HG02840 (cell line): ENCODE data around the gene NUDT8.
"Not testable (repeated sequence)": the region's sequence is repeated elsewhere in the genome, so short reads cannot be mapped to it uniquely, and the experiment has no call there.

ENCODE experiments used
- ATAC-seq: cut with Tn5 transposase; IDR thresholded peaks from one replicate; pipeline ENCODE4 v1.9.1; 2021; ENCODE audit warnings: mild to moderate bottlenecking, moderate library complexity, moderate number of reproducible peaks; ENCODE audit not compliant: unreplicated experiment, low FRiP score

The NUDT8 gene

DNA sequence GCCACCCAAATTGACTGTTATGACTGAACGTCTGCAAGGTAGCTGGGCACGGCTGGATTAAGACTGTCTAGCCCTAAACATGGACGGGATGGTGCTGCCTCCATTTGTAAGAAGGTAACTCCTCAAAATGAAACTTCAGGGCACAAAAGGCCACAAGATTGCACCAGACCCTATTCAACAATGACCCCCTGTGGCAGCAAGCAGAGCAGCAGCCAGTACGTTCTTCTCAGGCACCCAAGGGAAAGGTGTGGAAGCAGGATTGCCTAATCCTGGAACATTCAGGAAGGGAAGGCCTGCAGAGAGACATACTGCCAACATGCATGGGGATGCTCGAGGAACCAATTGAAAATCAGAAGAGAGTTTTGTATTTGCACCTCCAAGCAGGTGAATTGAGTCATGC, 14.3 kb upstream of the NUDT8 start:
- ATAC-seq, result no peak

GRCh38 chr11:67642173-67643120, 12.7 kb upstream of the NUDT8 start:
- no peak for ATAC-seq

DNA sequence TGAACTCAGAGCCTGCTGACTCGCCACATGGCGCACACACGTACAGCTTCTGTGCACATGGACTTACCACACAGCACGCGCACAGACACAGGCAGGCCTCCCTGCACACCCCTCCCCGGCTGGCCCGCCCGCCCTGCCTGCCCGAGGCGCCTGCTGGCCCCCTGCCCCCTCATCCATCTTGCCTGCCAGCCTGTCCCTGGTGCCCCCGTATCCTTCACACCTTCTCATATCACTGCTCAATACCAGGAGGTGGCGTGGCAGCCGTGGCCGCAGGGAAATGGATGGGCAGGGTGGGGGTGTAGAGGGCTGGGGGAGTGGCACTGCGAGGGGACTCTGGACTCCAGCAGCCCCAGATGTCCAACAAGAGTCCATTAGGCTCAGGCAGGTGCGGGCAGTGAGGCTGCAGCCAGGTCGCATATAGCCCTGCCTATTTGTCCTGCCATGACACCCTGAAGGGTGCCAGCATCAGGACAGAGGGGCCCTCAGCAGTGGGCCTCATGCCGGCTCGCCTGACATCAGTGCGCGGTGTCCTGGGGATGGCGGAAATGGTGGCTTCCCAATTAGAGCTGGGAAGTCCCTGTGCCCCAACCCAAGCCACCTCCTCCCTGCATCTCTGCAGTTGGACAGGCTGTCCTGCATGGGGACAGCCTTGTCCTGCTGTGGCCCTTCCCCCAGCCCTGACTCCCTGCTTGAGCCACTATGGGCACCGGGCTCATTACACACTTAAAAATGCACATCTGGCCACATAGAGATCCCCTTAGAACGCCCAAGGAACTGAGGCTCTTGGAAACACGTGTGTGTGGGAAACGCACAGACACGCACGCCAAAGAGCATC, 11.8 kb upstream of the NUDT8 start:
- ATAC-seq, result no peak

- ATAC-seq, result no peak
Measured at GRCh38 chr11:67640758-67641337, 11.1 kb upstream of the NUDT8 start.

DNA sequence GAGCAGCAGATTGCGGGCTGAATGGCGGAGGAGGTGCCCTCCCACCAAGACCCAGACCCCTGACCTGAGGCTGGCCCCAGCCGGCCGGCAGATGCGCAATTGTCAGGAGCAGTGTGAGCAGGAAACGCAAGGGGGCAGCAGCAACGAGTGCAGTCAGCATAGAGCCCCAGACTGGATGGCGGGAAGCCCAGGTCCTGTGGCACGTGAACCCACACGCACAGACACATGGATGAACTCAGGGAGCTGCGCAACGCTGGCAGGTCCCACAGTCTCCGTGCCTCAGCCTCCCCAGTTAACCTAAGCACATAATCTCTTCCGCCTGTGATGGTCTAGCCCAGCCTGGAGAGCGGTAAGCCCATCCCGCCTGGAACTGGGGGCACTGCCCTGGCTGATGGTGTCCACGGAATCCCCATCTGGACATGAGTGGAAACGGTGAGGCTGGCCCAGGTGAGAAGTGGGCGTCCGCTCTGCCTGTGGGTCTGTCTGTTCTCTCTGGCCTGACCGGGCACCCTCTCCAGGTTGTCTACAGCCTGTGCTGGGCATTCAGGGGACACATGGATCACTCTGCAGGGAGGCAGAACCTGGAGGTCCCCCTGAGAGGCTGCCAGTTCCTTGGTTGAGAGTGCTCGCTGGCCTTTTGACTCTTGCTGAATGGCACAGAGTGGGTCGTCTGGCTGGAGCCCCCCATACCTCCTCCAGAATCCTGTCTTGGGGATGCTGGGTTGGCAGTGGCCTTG, 10.5 kb upstream of the NUDT8 start:
- no peak for ATAC-seq

- ATAC-seq, result no peak
Measured at GRCh38 chr11:67639438-67639859, 9.7 kb upstream of the NUDT8 start, which contains the start of gene TBX10. Gene TBX10, minus strand, starts transcription at chr11:67639763. Its CDS starts 291 bp downstream, at chr11:67639472.

DNA sequence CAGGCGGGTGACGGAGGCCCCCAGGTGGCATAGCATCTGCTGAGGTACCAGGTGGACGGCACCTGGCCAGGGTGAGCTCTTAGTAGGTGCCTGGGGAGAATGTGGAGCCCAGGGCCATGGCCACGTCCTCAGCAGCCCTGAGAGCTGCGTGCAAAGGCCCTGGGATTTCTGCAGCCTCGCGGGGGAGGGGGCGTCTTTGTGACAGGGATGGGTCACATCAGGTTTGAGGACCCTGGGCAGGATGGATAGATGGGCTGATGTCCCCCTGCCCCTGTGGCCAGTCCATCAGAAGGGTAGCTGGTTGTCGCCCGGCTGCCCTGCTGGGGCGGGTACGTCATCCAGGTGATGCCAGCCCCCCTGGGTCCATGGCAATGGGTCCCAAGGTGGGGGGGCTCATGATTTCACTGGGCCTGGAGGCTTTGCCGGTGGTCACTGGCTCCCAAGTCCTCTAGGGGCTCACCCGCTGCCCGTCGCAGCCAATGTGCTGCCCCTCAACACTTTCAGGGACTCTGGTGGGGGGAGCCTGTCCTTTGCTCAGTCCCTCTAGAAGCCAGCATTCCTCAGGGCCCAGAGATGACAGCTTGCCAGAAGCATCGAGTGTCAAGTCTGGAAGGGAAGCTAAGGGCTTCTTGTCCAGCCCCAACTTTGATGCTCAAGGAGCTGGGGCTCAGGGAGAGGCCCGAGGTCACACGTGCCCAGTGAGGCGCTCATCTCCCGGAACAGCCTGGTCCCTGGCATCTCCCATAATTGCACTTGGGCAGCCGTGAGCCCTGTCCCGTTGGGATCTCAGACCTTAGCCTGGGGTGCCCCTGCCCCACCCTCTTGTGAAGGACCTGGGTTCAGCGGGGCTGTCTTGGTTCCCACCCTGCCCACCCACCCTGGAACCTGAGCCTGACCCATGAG, 9.0 kb upstream of the NUDT8 start:
- ATAC-seq, result no peak

GRCh38 chr11:67637441-67637840, 7.7 kb upstream of the NUDT8 start:
- ATAC-seq, result not testable (repeated sequence)

DNA sequence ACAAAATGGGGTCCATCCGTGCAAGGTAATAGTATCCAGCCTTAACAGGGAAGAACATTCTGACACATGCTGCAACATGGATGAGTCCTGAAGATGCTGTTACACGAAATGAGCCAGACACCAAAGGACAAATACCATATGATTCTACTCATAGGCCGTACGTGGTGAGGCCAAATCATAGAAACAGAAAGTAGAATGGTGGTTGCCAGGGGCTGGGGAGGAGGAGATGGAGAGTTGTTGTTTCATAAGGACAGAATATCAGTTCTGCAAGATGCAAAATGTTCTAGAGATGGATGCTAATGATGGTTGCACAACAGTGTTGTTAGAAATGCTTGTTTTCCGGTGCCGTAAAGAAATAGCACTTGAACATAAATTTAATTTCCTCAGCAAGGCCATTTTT, 7.2 kb upstream of the NUDT8 start:
- no peak for ATAC-seq

DNA sequence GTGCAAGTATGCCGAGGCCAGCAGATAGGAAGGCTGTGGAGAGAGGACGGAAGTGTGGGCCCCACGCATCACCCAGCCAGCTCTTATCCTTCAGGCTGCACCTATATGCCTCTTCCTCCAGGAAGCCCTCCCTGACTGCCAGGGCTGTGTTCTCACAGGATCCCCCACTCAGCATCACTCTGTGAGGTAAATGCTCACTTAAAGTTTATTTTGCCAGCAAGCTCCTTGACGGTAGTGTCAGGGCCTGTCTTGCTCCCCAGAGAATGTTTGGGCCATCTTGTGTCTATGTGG, 5.4 kb upstream of the NUDT8 start:
- no peak for ATAC-seq

DNA sequence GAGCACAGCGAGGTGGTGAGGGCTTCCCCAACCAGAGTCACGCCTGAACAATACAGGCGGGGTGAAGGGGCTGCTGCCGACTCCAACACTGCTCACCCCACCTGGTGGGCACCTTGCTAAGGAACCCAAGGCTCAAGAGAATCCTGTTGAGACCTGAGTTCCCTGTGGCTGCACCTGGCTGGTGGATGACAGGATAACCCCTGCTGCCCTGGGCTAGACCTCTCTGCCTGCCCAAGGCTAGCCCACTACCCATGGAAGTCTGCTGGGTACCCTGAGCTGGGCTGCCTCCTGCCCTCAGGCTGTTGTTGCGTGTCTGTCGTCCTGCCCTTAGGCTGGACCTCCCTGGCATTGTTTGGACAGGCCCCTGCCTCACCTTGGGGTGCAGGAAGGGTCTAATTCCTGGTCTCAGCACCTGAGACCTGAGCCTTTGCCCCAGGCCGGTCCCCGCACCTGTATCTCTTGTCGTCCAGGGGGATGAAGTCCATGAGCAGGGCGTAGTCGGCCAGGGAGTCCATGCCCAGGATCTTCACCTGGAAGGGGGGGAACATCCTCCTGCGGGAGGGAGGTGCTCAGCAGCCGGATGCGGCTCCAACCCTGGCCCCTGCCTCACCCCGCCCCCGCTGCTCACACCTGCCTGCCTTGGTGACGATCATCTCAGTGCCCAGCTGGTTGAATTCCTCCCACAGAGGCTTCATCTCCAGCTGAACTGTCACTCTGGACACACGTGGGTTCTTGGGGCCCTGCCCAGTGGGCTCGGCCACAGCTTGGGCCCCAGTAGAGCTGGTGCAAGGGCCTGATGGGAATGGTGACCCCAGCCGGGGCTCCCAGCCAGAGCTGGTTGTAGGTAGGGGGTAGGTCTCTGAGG, 4.9 kb upstream of the NUDT8 start:
- ATAC-seq, result no peak

DNA sequence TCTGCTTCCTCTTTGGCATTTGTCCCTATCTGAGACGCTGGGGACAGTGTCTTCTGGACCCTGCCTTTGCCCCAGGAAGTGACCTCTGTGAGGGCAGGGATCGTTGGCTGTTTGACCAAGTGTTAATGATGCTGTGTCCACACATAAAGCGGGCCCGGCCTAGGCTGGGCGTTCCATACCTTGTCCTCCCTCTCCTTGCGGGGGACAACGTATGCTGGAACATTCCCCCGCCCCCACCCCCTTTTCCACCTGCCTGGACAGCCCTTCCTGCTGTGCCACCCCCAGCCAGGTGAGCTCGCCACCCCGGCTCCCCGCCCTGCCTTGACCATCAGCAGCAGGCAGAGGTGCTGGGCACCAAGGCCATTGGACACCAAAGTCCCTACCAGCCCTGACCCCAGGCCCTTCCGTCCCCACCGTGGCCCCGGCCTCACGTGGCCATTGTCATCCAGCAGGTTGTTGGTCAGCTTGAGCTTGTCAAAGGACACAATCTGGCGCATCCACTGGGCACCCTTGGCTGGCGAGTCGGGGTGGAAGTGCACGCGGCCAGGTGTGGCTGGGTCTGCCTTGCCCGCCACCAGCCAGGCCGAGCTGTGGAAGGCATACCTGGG, 4.1 kb upstream of the NUDT8 start:
- ATAC-seq, result no peak

DNA sequence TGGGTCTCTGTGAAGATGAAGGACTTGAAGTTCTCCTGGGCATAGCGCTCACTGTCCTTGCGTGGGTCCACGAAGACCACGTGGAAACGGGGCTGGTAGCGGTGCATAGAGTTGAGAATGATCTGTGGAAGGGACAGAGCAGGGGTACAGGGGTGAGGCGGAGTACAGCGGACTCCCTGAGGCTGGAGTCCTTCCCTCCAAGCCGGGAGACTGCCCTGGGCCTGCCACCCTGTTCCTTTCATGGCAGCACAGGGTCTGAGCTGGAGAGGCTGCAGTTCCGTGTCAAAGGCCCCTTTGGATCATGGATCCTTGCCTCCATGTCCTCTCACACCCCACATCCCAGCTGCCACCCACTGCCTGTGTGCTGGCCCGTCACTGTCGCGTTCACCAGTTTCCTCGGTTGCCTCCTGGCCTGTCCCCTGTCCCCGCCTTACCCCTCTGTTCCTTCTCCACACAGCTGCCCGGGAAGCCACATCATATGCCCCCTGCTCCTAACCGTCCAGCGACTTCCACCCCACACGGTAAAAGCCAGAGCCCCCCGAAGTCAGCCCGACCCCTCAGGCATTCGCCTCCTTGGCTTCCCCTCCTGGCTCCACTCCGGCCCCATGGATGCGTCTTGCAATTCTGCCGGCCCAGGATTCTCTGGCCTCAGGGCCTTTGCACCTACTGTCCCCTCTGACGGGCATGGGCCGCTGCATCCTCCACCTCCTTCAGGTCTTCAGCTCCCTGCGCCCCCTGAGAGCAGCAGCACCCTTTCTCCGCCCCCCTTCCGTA, 3.4 kb upstream of the NUDT8 start:
- ATAC-seq, result no peak

DNA sequence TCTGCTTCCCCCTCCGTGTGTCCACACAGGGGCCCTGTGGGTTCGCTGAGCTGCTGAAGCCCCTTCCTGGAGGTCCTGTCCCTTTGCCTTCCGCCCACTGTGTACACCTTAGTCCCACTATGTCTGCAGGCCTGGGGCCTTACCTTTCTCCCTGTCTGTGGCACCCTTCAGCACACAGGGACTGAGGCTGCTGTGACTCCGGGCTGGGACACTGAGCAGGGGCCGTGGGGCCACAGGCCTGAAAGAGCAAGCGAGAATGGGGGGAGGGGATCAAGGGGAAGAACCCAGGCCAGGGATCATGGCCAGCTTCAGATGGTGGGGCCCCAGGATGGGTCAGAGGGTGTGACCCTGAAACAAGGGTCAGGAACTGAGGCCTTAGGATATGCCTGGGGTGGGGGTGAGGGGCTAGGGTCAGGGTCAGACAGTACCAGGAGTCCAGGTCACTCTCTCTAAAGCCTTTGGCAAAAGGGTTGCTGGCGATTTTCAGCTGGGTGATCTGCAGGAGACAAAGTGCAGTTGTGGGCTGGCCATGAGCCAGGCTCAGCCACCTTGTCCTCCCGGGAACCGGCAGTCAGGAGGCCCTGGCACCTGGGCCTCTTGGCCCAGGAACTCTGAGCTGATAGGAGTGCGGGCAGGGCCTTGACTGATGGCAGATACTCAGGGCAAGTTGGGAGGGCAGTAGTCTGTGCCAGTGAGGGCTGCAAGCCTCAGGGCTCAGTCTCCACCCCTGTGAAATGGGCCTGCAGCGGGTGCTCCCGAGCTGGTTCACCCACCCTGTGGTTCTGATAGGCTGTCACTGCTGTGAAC, 2.6 kb upstream of the NUDT8 start:
- no peak for ATAC-seq

- ATAC-seq, result no peak
Measured at GRCh38 chr11:67631853-67632174, 2.1 kb upstream of the NUDT8 start.

GRCh38 chr11:67631411-67631810, 1.7 kb upstream of the NUDT8 start:
- ATAC-seq, result no peak

DNA sequence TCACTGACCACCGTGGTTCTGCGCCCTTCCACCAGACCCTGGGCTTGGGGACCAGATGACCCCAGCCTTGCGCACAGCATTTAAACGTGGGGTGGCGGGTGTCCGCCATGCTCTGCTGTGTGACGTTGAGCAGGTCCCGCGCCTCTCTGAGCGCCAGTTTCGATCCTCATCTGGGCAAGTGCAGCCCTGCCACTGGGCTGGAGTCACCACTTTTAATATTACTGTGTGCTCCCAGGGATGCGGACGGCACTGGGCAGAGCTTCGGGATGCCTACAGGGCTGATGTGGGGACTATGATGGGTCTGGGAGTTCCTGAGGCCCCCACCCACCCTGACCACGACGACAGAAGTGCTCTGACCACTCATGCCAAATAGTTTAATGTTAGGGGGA, 1.2 kb upstream of the NUDT8 start:
- no peak for ATAC-seq
